ENCODE results near the gene SUGCT.
"Not testable (repeated sequence)": the region's sequence is repeated elsewhere in the genome, so short reads cannot be mapped to it uniquely, and the experiment has no call there.

SUGCT gene

DNA sequence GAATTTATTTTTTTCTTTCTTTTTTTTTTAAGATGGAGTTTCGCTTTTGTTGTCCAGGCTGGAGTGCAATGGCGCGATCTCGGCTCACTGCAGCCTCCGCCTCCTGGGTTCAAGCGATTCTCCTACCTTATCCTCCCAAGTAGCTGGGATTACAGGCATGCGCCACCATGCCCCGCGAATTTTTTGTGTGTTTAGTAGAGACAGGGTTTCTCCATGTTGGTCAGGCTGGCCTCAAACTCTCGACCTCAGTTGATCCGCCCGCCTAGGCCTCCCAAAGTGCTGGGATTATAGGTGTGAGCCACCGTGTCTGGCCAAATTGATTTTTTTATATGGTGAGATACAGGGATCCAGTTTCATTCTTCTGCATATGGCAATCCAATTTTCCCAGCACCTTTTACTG lies 5.1 kb downstream of the SUGCT start:
- DNase-seq, ATAC-seq: not testable (repeated sequence)

DNA sequence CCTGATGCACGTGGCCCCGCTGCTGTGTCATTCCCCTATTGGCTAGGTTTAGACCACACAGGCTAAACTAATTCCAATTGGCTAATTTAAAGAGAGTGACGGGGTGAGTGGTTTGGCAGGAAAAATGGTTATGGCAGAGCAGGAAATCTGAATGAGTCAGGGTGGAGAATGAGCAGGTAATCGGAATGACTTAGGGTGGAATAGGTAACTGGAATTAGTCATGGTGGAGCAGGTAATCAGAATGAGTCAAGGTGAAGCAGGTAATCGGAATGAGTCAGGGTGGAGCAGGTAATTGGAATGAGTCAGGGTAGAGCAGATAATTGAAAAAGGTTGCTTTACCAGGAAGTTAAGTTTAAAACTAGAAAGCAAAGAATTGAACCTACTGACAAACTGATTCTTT lies 7.1 kb downstream of the SUGCT start:
- not testable (repeated sequence) for ATAC-seq

DNA sequence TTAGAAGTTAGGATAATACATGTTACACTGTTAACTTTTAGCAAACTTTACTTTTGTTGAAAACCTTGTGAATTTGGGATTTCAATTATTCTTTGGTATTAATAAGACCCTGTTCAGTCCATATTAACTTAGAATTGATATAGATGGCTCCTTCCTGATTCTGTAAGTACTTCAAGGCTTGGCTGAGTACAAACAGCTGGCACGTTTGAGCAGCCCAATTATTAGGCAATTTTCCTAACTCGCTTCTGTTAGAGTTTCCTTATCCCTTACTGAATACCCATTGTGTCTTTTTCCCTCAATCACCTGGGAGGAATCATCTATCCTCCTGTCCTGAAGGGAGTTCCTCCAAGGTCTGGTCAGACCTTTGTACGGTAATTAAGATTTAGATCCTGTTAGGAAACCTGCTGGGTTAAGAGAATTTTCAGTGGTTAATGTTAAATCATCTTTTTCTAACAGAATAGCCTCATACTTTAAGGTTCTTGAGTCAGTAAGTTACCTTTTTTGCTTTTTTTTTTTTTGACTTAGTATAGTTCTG lies 10.9 kb downstream of the SUGCT start:
- ATAC-seq, DNase-seq: not testable (repeated sequence)

More for the DNA sequence above, 7.1 kb downstream of the SUGCT start:
- not testable (repeated sequence) for DNase-seq

DNA sequence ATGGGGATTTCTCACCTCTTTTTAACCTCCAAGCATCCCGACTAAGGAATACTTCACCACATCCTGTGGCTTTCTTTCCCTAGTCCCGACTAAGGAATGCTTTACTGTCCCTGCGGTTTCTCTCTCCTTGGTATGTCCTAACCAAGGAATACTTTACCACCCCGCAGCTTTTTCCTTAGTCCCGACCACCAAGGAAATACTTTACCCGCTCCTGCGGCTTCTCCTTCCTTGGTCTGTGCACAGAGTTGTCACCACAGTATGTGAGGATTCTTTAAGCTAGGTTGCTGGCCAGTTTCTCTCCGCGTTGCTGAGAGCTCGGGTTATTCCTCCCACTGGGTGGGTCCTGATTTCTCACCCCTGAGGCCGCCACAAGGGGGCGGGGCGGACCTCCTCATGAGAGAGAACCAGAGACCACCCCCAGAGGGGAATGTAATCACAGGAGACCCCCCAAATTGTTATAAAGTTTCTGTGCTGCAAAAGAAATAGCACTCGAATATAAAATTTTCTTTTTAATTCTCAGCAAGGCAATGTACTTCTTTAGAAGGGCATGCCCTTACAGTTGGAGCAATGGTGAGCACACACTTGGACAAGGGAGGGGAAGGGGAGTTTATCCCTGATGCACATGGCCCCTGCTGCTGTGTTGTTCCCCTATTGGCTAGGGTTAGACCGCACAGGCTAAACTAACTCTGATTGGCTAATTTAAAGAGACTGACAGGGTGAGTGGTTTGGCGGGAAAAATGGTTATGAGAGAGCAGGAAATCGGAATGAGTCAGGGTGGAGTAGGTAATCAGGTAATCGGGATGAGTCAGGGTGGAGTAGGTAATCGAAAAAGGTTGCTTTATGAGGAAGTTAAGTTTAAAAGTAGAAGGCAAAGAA lies 12.8 kb downstream of the SUGCT start:
- ATAC-seq, result no peak
- DNase-seq, result no peak

DNA sequence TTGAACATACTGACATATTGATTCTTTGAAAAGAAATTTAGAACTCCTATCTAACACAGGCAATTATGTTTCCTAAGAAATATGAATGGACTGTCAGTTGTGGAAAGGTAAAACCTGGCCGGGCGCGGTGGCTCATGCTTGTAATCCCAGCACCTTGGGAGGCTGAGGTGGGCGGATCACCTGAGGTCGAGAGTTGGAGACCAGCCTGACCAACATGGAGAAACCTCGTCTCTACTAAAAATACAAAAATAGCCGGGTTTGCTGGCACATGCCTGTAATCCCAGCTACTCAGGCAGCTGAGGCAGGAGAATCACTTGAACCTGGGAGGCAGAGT lies 13.4 kb downstream of the SUGCT start:
- not testable (repeated sequence) for ATAC-seq, DNase-seq

DNA sequence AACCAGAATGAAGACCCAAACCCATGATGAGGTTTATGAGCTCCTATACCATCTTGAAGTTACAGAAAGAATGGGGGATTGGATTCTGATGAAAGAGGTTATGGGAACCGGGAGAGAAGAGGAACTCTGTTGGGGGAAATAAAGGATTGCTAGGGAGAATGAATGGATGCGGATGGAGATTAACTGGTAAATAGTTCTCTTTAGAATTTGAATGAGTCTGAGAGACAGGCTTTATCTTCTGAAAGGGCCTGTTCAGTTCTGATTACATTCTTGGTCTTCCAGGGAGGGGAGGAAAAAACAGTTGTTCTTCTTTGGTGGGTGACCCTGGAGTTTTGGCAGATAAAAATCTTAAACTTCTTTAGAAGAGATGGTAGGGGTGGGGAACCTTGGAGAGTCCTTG lies 13.9 kb downstream of the SUGCT start:
- no peak for ATAC-seq

DNA sequence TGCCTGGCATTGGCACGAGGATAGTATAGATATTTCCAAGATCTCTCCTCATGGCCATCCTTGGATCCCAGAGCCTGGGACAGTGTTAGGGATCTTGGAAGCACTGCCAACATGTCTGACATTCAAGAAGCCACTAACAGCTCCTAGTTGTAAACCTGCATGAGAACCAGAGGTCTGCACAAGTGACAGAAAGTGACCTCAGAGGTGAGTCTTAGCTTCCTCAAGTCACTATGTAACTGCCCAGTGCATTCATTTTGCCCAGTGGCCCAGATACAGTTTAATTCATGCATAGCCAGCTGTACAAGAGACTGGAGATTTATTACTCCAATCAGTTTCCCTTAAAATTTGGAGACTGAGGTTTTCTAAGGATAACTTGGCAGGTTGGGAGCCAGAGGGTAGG lies 16.7 kb downstream of the SUGCT start:
- no peak for ATAC-seq
- DNase-seq, result no peak

More for the DNA sequence above, 13.9 kb downstream of the SUGCT start:
- no peak for DNase-seq

DNA sequence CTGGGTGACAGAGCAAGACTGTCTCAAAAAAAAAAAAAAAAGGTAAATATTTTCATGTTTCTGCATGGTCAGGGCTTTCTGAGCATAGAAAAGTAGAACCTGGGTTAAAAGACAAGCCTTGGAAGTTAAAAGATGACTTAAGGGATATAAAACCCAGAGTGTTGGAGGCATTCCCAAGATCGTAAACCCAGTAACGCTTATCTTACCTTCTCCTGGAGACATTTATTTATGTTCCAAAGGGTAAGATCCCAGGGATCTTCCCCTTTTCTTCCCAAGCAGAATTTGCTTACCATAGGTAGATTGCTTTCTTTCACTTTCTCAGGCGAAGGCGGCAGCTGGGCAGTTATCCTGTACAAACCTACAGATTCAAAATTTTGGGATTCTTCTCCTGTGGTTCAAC lies 22.2 kb downstream of the SUGCT start:
- no peak for DNase-seq
- ATAC-seq, result no peak

DNA sequence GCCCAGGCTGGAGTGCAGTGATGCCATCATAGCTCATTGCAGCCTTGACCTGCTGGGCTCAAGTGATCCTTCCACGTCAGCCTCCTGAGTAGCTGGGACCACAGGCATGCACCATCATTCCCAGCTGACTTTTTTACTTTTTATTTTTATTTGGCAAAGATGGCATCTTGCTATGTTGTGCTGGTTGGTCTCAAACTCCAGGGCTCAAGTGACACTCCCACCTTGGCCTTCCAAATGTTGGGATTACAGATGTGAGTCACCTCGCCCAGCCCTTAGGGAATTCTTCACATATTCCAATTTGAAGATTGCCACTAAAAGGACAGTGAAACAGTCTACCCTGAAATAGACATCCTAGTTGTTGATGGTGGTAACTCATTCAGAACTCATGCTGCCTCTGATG lies 27.7 kb downstream of the SUGCT start:
- ATAC-seq, result no peak
- DNase-seq, result no peak

DNA sequence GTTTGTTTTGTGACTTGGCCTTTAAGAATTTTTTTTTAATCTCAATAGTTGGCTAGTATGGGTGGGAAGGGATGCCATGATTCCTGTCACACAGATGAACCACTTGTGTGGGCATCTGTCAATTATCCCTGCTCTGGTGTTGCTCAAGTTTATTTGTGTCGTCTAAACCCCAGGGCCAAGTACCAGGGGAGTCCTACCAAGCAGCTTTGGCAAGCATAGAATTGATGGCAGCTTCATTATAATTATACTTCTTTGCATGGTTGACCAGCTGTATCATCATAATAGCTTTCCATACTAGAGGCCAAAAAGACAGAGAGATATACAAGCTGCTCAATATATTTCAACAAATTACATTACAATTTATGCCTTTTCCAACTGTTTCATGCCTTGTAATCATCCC lies 30.4 kb downstream of the SUGCT start:
- no peak for ATAC-seq
- DNase-seq, result no peak

DNA sequence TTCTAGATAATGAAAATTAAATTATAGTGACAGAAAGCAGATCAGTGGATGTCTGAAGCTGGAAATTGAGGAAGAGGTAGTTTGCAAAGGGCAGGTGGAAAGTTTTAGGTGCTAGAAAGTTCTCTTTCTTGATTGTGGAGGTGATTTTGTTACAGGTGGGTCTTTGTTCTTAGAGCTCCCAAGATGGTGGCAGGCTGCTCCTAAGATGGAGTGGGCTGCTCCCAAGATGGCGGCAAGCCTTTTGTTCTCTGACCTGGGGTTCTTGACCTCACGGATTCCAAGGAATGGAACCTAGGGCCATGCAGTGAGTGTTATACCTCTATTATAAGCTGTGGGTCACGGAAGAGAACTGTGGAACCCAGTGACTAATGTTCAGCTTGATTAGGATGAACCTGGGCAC lies 32.5 kb downstream of the SUGCT start:
- no peak for DNase-seq
- ATAC-seq, result no peak

DNA sequence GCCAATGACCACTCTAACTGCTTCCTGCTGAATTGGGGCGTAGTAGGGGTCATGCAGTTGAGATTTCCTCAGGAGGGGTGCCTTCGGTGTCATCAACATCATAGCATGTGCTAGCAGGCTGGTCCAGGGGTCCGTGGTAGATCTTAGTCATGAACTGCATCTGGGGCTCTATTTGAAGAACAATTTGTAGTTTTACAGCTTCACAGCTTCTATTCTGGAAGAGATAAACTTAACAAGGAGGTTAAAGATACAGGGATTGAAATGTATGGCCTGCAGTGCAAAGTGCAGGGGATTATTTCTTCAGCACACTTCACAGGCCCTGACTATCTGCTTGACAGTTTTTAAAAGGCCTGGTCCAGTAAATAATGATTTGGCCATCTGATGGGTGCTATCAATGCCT lies 33.5 kb downstream of the SUGCT start:
- not testable (repeated sequence) for ATAC-seq, DNase-seq

DNA sequence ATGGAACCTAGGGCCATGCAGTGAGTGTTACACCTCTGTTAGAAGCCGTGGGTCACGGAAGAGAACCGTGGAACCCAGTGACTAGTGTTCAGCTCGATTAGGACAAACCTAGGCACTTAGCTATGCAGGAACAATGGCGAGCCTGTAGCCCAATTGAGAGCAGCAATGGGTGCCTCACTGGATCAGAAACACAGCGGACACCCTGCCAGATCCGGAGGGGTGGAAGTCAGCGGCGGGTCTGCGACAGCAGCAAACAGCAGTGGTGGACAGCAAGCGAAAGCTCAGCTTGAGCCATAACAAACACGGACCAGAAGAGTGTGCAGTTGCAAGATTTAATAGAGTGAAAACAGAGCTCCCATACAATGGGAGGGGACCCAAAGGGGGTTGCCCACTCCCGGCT lies 38.3 kb downstream of the SUGCT start:
- not testable (repeated sequence) for ATAC-seq, DNase-seq

DNA sequence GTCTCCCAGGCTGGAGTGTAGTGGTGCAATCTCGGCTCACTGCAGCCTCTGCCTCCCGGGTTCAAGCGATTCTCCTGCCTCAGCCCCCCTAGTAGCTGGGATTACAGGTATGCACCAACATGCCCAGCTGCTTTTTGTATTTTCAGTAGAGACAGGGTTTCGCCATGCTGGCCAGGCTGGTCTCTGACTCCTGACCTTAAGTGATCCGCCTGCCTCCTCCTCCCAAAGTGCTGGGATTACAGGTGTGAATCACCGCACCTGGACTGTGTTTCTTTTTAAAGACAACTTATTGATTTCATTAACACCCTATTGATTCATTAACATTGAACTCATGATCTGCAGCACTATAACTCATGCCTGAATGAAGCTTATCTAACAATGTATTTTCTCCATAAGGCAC lies 40.5 kb downstream of the SUGCT start:
- not testable (repeated sequence) for ATAC-seq, DNase-seq

DNA sequence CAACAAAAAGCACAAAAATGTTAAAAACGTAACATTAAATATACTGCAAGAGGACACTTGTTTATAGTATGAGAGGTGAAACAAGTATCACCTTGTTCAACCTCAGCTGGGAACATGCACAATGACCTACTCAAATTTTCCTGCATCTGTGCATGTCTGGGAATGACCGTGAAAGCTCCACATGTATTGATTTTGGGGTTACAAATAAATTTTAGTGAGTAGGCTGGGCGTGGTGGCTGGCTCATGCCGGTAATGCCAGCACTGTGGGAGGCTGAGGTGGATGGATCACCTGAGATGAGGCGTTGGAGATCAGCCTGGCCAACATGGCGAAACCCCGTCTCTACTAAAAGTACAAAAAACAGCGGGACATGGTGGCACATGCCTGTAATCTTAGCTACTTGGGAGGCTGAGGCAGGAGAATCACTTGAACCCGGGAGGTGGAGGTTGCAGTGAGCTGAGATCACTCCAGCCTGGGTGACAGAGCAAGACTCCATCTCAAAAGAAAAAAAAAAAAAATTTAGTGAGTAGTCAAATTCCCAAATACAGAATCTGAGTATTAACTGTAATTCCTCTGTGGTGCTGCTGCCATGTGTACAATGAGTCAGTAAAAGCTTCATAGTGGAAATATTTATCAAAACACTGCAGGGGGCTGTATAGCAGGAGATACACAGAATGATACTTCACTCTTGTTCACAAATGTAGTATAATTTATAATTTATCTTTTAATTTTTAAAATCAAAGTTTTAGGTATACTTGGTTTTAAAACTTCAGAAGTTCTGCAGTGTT lies 41.1 kb downstream of the SUGCT start:
- ATAC-seq (no peak), DNase-seq (no peak)

DNA sequence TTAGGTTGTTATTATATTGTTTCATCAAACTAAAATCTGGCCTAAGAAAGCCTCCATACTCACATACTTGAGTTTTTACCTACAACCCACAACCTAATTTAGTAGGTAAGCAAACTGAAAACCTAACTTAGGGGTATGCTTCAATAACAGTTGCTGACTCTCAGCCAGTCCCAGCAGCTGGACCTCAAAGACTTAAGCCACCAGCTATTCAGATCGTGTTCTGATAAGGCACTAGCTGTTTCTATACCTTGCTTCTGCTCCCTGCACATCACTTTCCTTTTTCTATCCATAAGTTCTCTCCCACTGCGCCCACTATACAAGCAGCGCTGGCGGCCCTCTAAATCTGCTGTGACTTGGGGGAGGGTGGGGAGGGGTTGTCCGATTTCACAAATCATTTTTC lies 42.3 kb downstream of the SUGCT start:
- ATAC-seq (no peak), DNase-seq (no peak)

DNA sequence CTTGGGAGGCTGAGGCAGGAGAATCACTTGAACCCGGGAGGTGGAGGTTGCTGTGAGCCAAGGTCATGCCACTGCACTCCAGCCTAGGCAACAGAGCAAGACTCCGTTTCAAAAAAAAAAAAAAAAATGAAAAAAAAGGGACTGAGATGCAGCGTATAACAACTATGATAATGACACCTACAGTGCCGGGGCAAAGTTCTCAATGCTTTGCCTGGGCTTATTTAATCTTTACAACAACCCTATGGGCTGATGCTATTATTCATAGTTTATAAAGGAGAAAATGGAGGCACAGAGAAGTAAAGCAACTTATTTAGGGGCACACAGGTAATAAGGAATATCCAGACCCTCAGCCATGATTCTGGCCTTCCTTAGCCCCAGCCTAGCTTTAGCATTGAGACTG lies 47.6 kb downstream of the SUGCT start:
- ATAC-seq, result no peak
- DNase-seq, result no peak

DNA sequence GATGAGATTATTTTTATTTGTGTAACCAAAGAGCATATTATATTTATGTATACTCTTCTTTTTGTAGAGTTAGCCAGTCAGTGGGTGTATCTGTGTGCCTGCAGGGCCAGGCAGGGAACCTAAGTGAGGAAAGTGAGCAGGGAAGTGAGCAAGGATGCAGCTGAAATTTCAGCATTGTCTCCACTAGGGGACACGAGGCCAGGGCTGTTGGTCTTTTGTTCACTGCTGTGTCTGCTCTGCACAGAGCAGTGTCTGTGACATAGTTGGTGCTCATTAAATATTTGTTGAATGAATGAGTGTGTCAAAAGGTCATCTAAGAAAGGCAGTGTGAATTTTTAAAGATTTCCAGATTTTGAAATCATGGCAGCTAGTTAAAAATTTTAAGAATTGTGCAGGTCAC lies 51.8 kb downstream of the SUGCT start:
- ATAC-seq (no peak), DNase-seq (no peak)

DNA sequence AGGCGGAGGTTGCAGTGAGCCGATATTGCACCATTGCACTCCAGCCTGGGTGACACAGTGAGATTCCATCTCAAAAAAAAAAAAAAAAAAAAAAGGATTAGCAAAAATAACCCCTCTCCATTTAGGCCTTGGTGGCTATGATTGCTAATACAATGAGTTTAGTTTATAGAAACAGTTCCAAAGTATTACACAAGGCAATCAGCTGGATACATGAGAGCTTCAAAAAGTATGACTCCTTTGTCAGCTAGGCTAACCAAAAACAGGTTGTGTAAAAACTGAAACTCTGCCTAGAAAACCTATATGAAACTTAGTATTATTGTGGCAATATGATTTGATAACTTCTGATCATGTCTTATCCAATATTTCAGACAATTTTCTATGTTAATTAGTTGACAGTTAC lies 57.2 kb downstream of the SUGCT start:
- ATAC-seq (no peak), DNase-seq (no peak)

DNA sequence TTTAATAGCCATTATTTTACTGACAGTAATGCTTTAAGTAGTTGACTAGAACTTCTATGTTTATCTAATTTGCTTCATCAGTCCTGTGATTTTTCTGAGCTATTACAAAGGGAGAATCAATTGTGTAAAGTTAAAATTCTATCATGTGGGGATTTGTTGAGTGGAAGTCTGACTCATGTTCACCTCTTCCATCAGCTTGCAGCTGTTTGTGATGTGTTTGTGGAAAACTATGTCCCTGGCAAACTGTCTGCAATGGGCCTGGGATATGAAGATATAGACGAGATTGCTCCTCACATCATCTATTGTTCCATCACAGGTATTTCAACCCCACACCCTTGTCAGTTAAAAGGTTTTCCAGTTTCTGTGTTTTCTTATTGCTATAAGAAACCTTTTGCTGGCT lies 59.9 kb downstream of the SUGCT start:
- no peak for ATAC-seq
- DNase-seq, result no peak

DNA sequence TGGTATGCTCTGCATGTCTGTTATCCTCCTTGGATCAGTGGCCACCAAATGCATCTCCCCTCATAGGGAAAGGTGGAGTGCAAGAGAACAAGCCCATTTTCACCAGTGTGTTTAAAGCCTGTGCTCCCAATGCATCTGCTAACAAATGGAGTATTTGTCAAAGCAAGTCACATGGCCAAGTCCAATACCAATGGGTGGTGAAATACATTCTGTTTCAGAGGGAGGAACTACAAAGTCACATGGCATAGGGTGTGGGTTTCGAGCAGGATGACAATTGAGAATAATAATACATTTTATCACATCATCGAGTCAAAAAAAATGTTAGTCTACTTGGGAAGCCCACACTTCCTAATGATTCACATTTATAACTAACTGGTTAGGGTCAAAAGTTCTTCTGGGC lies 62.7 kb downstream of the SUGCT start:
- no peak for DNase-seq
- no peak for ATAC-seq

DNA sequence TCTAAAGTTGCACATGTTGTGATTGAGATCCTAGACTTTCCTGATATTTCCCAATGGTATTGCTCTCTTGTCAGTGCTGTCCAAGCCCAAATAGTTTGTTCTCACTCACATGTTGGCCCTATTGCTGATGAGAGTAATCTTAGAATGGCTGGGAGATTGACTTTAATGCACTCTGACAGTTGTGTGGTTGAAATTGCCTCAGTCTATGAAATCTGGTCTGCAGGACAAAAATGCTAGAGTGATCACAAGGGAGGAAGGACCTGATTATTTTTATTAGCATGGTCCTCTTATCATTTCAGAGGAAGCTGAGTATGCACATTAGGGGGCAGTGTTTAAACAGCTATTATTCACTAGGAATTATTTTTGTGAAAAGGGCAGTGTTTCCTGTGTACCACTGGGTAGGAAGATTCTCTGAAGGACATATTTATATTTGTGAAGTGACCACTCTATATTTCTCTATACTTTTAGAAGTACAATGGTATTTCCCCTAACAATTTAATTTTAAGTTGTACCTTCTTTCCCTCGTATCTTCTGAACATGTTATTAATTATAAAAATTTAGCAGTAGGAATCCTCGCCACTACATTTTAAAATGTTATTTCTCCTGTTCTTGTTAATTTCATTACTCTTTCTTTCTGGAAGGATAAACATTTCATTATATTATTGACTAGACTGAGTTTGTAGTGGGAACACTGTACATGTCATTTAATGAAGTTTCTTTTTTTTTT lies 64.4 kb downstream of the SUGCT start:
- no peak for DNase-seq
- no peak for ATAC-seq

DNA sequence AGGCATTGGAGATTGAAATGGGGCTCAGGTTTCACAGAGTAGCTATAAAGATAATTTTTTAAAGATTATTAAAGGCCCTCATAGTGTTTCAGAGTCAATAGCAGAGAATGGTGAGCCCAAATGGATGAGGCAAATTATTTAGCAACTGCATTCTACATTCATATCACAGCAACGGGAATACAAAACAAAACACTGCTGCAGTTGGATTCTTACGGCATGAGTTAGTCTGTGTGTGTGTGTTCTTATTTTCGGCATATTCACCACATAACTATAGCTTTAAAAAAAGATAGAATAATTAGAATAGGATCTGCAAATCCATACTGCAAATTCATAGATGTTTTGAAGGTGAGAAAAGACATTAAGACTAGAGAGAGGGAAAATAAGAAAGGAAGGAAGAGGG lies 66.0 kb downstream of the SUGCT start:
- no peak for ATAC-seq
- no peak for DNase-seq
